K562 (cell line): ENCODE data around the gene CHRNB4. TPM values are rescaled to one million over a fixed set of nuclear protein-coding genes. Genes with fewer than 3 reads are reported as not detected.

Experiments
- ATAC-seq: fragments of 200-7000 bp; cut with Tn5 transposase; 3 replicates; pipeline ENCODE4 v1.9.1; 2020; ENCODE audit warnings: moderate library complexity
- BruUV-seq: library from RNA; stranded (reverse); fragments of 400-500 nt; replicated peaks from 2 replicates; lab custom pipeline; 2021; lab: Mats Ljungman, UMichigan
- CTCF ChIA-PET: fragments of 300-600 bp; formaldehyde crosslinking; extraction: SDS; loops from one replicate; lab custom pipeline; 2021; ENCODE audit warnings: low intra/inter-chr PET ratio; lab: Yijun Ruan, JAX
- POLR2A ChIA-PET: fragments of 300-600, 350-650 bp; sonication (Branson Sonifier 250); formaldehyde crosslinking; extraction: SDS; loops from one replicate; lab custom pipeline; 2021; ENCODE audit warnings: antibody characterized with exemption, inconsistent platforms; lab: Yijun Ruan, JAX
- DNase-seq, 4 experiments: peaks; one replicate each; pipeline versions ENCODE4 v3.0.0 to v3.0.0-alpha.2; 2011 to 2018; ENCODE audit warnings: low spot score in 3 of 4, mixed read lengths in 3 of 4; ENCODE audit errors: extremely low read depth in 1 of 4
- FAIRE-seq: peaks from 2 replicates; lab custom pipeline; 2011; peaks lifted over from hg19 to GRCh38; lab: Jason Lieb, UNC
- H2AFZ ChIP-seq: 2 replicates; pipeline ENCODE4 v1.6.0; 2011; ENCODE audit warnings: low read depth, low read length, control low read depth, inconsistent platforms
- H3K27ac ChIP-seq: fragments of 200-600 bp; 3 replicates; pipeline ENCODE4 v1.8.0; 2011; ENCODE audit warnings: low read depth, mild to moderate bottlenecking, control low read depth, inconsistent platforms, low read length, moderate library complexity, mixed read lengths; ENCODE audit errors: extremely low read depth
- H3K27me3 ChIP-seq, 2 experiments: fragments of 300-600 bp in 1 of 2; 2 replicates in 1 of 2; 3 replicates in 1 of 2; pipeline versions ENCODE4 v1.6.0 to v1.8.0; 2011; ENCODE audit warnings: inconsistent platforms in 2 of 2, low read length in 2 of 2, mild to moderate bottlenecking in 1 of 2, mixed read lengths in 1 of 2, moderate library complexity in 1 of 2; ENCODE audit not compliant: control insufficient read depth in 2 of 2, insufficient read depth in 2 of 2
- H3K36me3 ChIP-seq: fragments of 300-600 bp; 3 replicates; pipeline ENCODE4 v1.8.0; 2011; ENCODE audit warnings: mild to moderate bottlenecking, low read length, inconsistent platforms; ENCODE audit not compliant: control insufficient read depth, insufficient read depth
- H3K4me1 ChIP-seq, 2 experiments: fragments of 200-600 bp in 1 of 2; replicated peaks in 1 of 2; 2 replicates in 1 of 2; 3 replicates in 1 of 2; pipeline versions ENCODE4 v1.5.1 to v1.8.0; 2011; ENCODE audit warnings: inconsistent platforms in 2 of 2, low read length in 2 of 2, mild to moderate bottlenecking in 1 of 2, mixed read lengths in 1 of 2, moderate library complexity in 1 of 2; ENCODE audit not compliant: control insufficient read depth in 2 of 2, insufficient read depth in 2 of 2
- H3K4me2 ChIP-seq: 2 replicates; pipeline ENCODE4 v1.6.1; 2011; ENCODE audit warnings: low read length, control low read depth, inconsistent platforms, mixed read lengths; ENCODE audit not compliant: insufficient read depth
- H3K4me3 ChIP-seq: fragments of 200-600 bp; sonication (generic), shearing (Covaris generic); 2 replicates; pipeline ENCODE4 v1.5.1; 2016; ENCODE audit warnings: control low read depth, inconsistent platforms
- H3K79me2 ChIP-seq: fragments of 200-600 bp; 3 replicates; pipeline ENCODE4 v1.8.0; 2011; ENCODE audit warnings: low read length, inconsistent platforms; ENCODE audit not compliant: control insufficient read depth, insufficient read depth
- H3K9ac ChIP-seq, 2 experiments: 2 replicates each; pipeline versions ENCODE4 v1.6.0 to v1.6.1; 2011; ENCODE audit warnings: low read depth in 2 of 2, low read length in 2 of 2, control low read depth in 1 of 2, inconsistent platforms in 1 of 2, mild to moderate bottlenecking in 1 of 2, mixed read lengths in 1 of 2; ENCODE audit not compliant: insufficient read depth in 1 of 2
- H3K9me1 ChIP-seq: one replicate; pipeline ENCODE4 v1.6.0; 2011; ENCODE audit warnings: inconsistent platforms, mild to moderate bottlenecking, low read length, moderate library complexity; ENCODE audit not compliant: control insufficient read depth, insufficient read depth
- H3K9me3 ChIP-seq: replicated peaks from 2 replicates; pipeline ENCODE4 v1.5.1; 2011; ENCODE audit warnings: low read depth, low read length, inconsistent platforms; ENCODE audit not compliant: control insufficient read depth, insufficient read depth
- H4K20me1 ChIP-seq: replicated peaks from 2 replicates; pipeline ENCODE4 v1.6.1; 2011; ENCODE audit warnings: low read length, inconsistent platforms, mixed read lengths; ENCODE audit not compliant: control insufficient read depth, insufficient read depth
- ATF1 ChIP-seq, 2 experiments: fragments of 450-650 bp in 1 of 2; IDR thresholded peaks; 2 replicates each; pipeline ENCODE4 v1.6.1; 2016; ENCODE audit warnings: missing compliant biosample characterization in 1 of 2, missing genetic modification characterization in 1 of 2
- CBX2 ChIP-seq: fragments of 200-600 bp; sonication (generic); IDR thresholded peaks from one replicate; pipeline ENCODE4 v1.6.1; 2012; ENCODE audit warnings: mild to moderate bottlenecking, low read length, inconsistent platforms; ENCODE audit not compliant: insufficient read depth, poor library complexity, severe bottlenecking
- ETS1 ChIP-seq: conservative IDR thresholded peaks from 2 replicates; pipeline ENCODE4 v1.6.1; 2011; ENCODE audit warnings: low read depth, mild to moderate bottlenecking, low read length; ENCODE audit not compliant: control insufficient read depth
- HDAC1 ChIP-seq, 2 experiments: fragments of 450-650 bp; IDR thresholded peaks; 2 replicates each; pipeline ENCODE4 v1.6.1; 2016 to 2017; ENCODE audit warnings: inconsistent platforms in 1 of 2, mild to moderate bottlenecking in 1 of 2, moderate library complexity in 1 of 2
- HDAC2 ChIP-seq: fragments of 450-650 bp; IDR thresholded peaks from 2 replicates; pipeline ENCODE4 v1.6.1; 2016; ENCODE audit warnings: mild to moderate bottlenecking
- KHSRP ChIP-seq: fragments of 450-650 bp; IDR thresholded peaks from 2 replicates; pipeline ENCODE4 v1.6.1; 2017
- NFE2 ChIP-seq: IDR thresholded peaks from 2 replicates; pipeline ENCODE4 v1.6.1; 2014; ENCODE audit warnings: antibody characterized with exemption, low read depth
- PHTF2 ChIP-seq: fragments of 250-450 bp; sonication (Bioruptor Pico); IDR thresholded peaks from 2 replicates; pipeline ENCODE4 v1.5.0; 2021; ENCODE audit warnings: mild to moderate bottlenecking
- SMAD3 ChIP-seq: fragments of 450-650 bp; formaldehyde crosslinking; conservative IDR thresholded peaks from 2 replicates; pipeline ENCODE4 v1.4.0; 2020; ENCODE audit warnings: mild to moderate bottlenecking
- SMARCB1 ChIP-seq: IDR thresholded peaks from 2 replicates; pipeline ENCODE4 v1.6.1; 2011; ENCODE audit warnings: improper control_type of control experiment, low read depth; ENCODE audit not compliant: insufficient read length
- STAT5A ChIP-seq: IDR thresholded peaks from 2 replicates; pipeline ENCODE4 v1.6.1; 2012; ENCODE audit warnings: low read length, inconsistent platforms, borderline replicate concordance
- TSC22D4 ChIP-seq: fragments of 450-650 bp; IDR thresholded peaks from 2 replicates; pipeline ENCODE4 v1.6.1; 2016; ENCODE audit warnings: missing genetic modification characterization, missing biosample characterization, control low read depth
- ZFX ChIP-seq: sonication (generic); formaldehyde crosslinking; IDR thresholded peaks from 2 replicates; pipeline ENCODE4 v1.8.0; 2022; ENCODE audit warnings: mild to moderate bottlenecking, missing genetic modification reagents, moderate library complexity
- ZNF174 ChIP-seq: fragments of 250-450 bp; sonication (Bioruptor Pico); IDR thresholded peaks from 2 replicates; pipeline ENCODE4 v1.4.0; 2020; ENCODE audit warnings: mild to moderate bottlenecking
- ZNF232 ChIP-seq: sonication (generic); formaldehyde crosslinking; IDR thresholded peaks from 2 replicates; pipeline ENCODE4 v1.8.0; 2022; ENCODE audit warnings: mild to moderate bottlenecking, missing genetic modification reagents
- ZNF263 ChIP-seq: sonication (generic); formaldehyde crosslinking; IDR thresholded peaks from 2 replicates; pipeline ENCODE4 v1.8.0; 2022; ENCODE audit warnings: mild to moderate bottlenecking, missing genetic modification reagents, borderline replicate concordance
- ZNF780A ChIP-seq: fragments of 250-450 bp; sonication (Bioruptor Pico); IDR thresholded peaks from 2 replicates; pipeline ENCODE4 v1.5.0; 2021; ENCODE audit warnings: mild to moderate bottlenecking
- WGBS: fragments of 100-300 bp; shearing (Covaris generic); methylation state at CpG from one replicate; pipeline ENCODE4 v1.1.6; 2016; ENCODE audit warnings: low coverage, mixed read lengths; ENCODE audit not compliant: insufficient coverage; ENCODE audit errors: missing lambda C conversion rate; 5-methylcytosine and 5-hydroxymethylcytosine counted together
- in situ Hi-C: fragments of 300-500 bp; cut with MboI; formaldehyde crosslinking; loops from 4 replicates; pipeline ENCODE4 v1.15.0; 2018; ENCODE audit warnings: inconsistent platforms, mixed read lengths
- intact Hi-C: fragments of 100-400 bp; cut with micrococcal nuclease; formaldehyde crosslinking; loops from 2 replicates; pipeline ENCODE4 v1.14.2; 2022
- polyA plus RNA-seq, 8 experiments: library from polyadenylated mRNA; depleted of rRNA in 4 of 8; stranded (reverse) in 5 of 8; unstranded in 3 of 8; fragments of >200 nt; fragmentation: Nextera tagmentation in 2 of 8; fragmentation: Illumina TruSeq in 1 of 8; extraction: Ambion mirVana in 2 of 8; extraction: Trizol in 1 of 8; gene quantifications; 2 replicates each; pipeline versions ENCODE4 v1.2.1 to v1.2.3, GENCODE V29; 2011 to 2014; ENCODE audit warnings: inconsistent platforms in 1 of 8, missing spikeins in 1 of 8
- total RNA-seq, 7 experiments: library from RNA; depleted of rRNA in 6 of 7; stranded (reverse); fragments of >200 nt in 6 of 7; fragmentation: Illumina TruSeq in 2 of 7; extraction: Trizol in 2 of 7; gene quantifications; 2 replicates each; pipeline versions ENCODE4 v1.2.1 to v1.2.3, GENCODE V29; 2011 to 2021; ENCODE audit warnings: low replicate concordance in 1 of 7
- TF ChIP-seq, protein P1 (sequence below): fragments of 250-450 bp; sonication (Bioruptor Pico); IDR thresholded peaks from 2 replicates; pipeline ENCODE4 v1.8.0; 2021; ENCODE audit warnings: moderate library complexity, mild to moderate bottlenecking, inconsistent platforms

CHRNB4 gene
- total and polyA plus RNA-seq, 9 of the 15 experiments (the other 6 are each of a cell fraction or from before 2014, with no cell fraction given): 0.08 to 0.18 TPM; not detected in 7

DNA sequence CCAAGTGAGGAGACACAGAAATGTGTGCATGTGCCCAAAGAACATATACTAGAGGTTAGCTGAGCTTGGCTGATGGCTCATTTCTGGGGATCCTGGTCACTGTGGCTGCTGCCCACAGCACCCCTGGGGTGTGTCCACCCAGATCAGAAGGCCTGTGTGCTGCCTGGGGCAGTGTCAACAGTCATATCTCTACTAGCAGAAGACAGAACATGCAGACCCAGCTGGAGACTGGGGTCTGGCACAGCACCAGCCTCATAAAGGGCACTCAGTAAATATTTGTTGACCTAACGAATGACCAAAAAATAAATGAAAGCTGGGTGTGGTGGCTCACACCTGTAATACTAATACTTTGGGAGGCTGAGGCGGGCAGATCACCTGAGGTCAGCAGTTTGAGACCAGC lies 36.6 kb downstream of the CHRNB4 start:
- no peak overlapping the region for H3K4me3 ChIP-seq
- POLR2A ChIA-PET: interaction anchor here (0.6 to 0.7 kb wide), 2 partner anchors 11 to 39 kb away, joined by 3 read pairs; partner anchors contain the start of gene CHRNA5
- peaks cover 19 to 41% of the 10 kb centered on the region in 2 experiments for H3K27me3 ChIP-seq
- intact Hi-C loops (no loop called here), in situ Hi-C loops (no loop called here)
- ATAC-seq (no peak), DNase-seq (no peak), FAIRE-seq (no peak)
- CTCF ChIA-PET: no interaction called here
- H3K27ac ChIP-seq: no peak overlapping the region
- H4K20me1 ChIP-seq: 0 out of 2 replicates have a peak, but pooled peaks cover 4% of the 10 kb centered on the region
- H3K9me1 ChIP-seq: no peaks in the 10 kb centered on the region
- no TSS peak for BruUV-seq
- no peaks in the 10 kb centered on the region for H3K79me2 ChIP-seq
- H3K36me3 ChIP-seq: no peaks in the 10 kb centered on the region
- no peaks in the 10 kb centered on the region for H3K4me1 ChIP-seq
- WGBS: 4% methylated on average over 2 of the region's 2 CpGs
- H3K9ac ChIP-seq: no peak overlapping the region
- no peak overlapping the region for H2AFZ ChIP-seq
- no peaks in the 10 kb centered on the region for H3K9me3 ChIP-seq
- no peak for TF ChIP-seq HDAC1 (IDR thresholded peaks at IDR 0.05)
- no peak for TF ChIP-seq STAT5A
- TF ChIP-seq HDAC2: no peak
- TF ChIP-seq ETS1: no peak
- TF ChIP-seq, protein P1, sequence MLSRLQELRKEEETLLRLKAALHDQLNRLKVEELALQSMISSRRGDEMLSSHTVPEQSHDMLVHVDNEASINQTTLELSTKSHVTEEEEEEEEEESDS: no peak
- TF ChIP-seq ATF1 (CRISPR knock-in tag; IDR thresholded peaks at IDR 0.05): no peak
- TF ChIP-seq ATF1 (tag; IDR thresholded peaks at IDR 0.05): no peak
- no peak for TF ChIP-seq SMARCB1
- TF ChIP-seq ZNF263 (CRISPR knock-in tag): no peak
- TF ChIP-seq ZNF174 (CRISPR knock-in tag): no peak
- no peak for TF ChIP-seq ZNF780A (CRISPR knock-in tag)
- no peak for TF ChIP-seq CBX2
- no peak for TF ChIP-seq ZNF232 (CRISPR knock-in tag)
- no peak for TF ChIP-seq SMAD3
- TF ChIP-seq ZFX (CRISPR knock-in tag): no peak
- TF ChIP-seq PHTF2 (CRISPR knock-in tag): no peak
- no peak for TF ChIP-seq TSC22D4
- TF ChIP-seq NFE2: no peak
- no peak for TF ChIP-seq KHSRP
- H3K4me2 ChIP-seq: no peak overlapping the region
